GM18511 (cell line): ENCODE measurements around the gene ENDOG.
A peak's percentile ranks its signal among the peaks of the same experiment; 100 is the strongest.
"Not testable (repeated sequence)": the region's sequence is repeated elsewhere in the genome, so short reads cannot be mapped to it uniquely, and the experiment has no call there.

Experiments
- ATAC-seq: cut with Tn5 transposase; IDR thresholded peaks from one replicate; pipeline ENCODE4 v1.9.1; 2021; ENCODE audit warnings: mild to moderate bottlenecking, moderate library complexity; ENCODE audit not compliant: unreplicated experiment

ENDOG gene

GRCh38 chr9:128860937-128861336, 42.6 kb downstream of the ENDOG start:
- no peak for ATAC-seq

- no peak for ATAC-seq
Measured at GRCh38 chr9:128861501-128861900, 43.2 kb downstream of the ENDOG start.

- no peak for ATAC-seq
Measured at GRCh38 chr9:128862401-128862851, 44.1 kb downstream of the ENDOG start.

GRCh38 chr9:128863647-128864046, 45.3 kb downstream of the ENDOG start:
- ATAC-seq: peak; percentile 52

GRCh38 chr9:128870128-128870940, 52.0 kb downstream of the ENDOG start:
- no peak for ATAC-seq

GRCh38 chr9:128870941-128871265, 52.6 kb downstream of the ENDOG start:
- ATAC-seq: not testable (repeated sequence)
